ENCODE measurements around the gene EIF4E2.
"Not testable (repeated sequence)": the region's sequence is repeated elsewhere in the genome, so short reads cannot be mapped to it uniquely, and the experiment has no call there.

Gene EIF4E2

GRCh38 chr2:232568161-232568560 lies 17.7 kb downstream of the EIF4E2 start:
- DNase-seq (ENCODE audit: low spot score): peak; percentile 22

- no peak for DNase-seq (ENCODE audit: low spot score)
Observed at GRCh38 chr2:232569541-232569940, 19.1 kb downstream of the EIF4E2 start.

DNA sequence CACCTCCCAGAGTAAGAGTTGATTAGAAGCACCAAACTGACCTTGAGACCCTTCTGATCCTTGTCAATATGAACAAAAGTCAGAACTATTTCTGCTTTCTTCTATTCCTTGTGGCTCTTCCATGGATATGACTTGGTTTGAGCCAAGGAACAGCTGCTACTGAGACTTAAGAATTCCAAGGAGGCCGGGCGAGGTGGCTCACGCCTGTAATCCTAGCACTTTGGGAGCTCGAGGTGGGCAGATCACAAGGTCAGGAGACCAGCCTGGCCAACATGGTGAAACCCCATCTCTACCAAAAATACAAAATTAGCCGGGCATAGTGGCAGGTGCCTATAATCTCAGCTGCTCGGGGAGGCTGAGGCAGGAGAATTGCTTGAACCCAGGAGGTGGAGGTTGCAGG lies 20.0 kb downstream of the EIF4E2 start:
- not testable (repeated sequence) for DNase-seq (ENCODE audit: low spot score)

- DNase-seq (ENCODE audit: low spot score): no peak
Observed at GRCh38 chr2:232571026-232571474, 20.6 kb downstream of the EIF4E2 start.

GRCh38 chr2:232573042-232573441 lies 22.6 kb downstream of the EIF4E2 start:
- DNase-seq (ENCODE audit: low spot score): no peak

DNA sequence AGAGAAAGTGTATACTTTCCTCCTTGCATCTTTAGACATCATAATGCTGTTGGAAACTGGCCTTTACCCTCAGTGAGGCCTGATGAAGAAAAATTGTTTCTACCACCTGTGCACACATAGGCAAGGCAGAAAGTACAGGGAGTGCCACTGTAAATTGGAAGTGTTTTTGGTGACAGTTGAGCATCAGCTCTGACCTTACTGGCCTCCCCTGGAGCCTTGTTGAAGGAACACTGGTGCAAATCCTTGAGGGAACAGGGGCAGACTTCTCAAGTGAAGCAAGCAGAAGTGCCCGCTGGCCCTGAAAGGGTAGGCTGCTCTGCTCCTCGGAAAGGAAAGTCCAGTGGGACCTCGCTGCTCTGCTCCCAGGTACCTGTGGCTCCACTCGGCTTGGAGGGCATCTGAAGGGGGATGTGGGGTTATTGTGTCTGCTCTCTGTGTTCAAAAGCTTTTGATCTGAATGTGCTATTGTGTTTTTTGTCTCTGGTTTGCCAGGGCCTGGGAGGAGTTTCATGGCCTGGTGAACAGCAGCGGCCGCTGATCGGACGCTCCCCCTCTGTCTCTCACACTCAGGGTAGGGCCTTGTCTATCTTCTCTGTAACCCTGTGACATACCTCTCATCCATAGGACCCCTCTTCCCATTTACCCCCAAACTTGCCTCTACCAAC lies 23.4 kb downstream of the EIF4E2 start:
- no peak for DNase-seq (ENCODE audit: low spot score)

GRCh38 chr2:232574674-232575403 lies 24.4 kb downstream of the EIF4E2 start:
- DNase-seq (ENCODE audit: low spot score): no peak

DNA sequence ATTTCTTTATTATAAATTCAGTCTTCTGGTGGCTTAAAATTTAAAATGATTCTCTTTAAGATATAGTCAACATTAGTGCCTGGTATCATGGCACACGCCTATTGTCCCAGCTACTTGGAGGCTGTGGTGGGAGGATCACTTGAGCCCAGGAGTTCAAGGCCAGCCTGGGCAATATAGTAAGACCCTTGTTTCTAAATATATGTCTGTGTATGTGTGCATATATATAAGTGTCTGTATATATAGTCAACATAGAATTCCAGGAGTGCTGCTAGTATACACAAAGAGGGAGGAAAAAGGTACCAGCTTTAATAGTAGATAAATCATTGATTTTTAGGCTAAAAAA lies 24.9 kb downstream of the EIF4E2 start:
- DNase-seq (ENCODE audit: low spot score): no peak

DNA sequence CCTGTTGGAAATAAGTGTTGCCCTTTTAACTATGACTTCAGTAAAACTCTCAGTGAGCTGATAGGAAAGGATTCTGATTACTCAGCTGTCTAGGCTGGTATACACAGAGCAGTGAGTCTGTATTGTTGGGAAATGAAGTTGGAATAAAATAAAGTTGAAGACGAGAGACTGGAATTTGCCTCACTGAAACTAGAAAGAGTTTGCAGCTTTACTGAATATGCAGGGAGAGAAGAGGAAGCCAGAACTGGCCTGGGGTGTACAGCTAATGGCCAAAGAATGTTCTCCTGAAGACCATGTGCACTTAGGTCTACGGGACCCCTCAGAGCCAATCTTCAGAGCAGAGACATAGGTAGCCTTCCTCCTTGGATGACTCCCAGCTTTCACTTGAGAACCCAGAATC lies 26.5 kb downstream of the EIF4E2 start:
- DNase-seq (ENCODE audit: low spot score): no peak

GRCh38 chr2:232577841-232578240 lies 27.4 kb downstream of the EIF4E2 start:
- no peak for DNase-seq (ENCODE audit: low spot score)

DNA sequence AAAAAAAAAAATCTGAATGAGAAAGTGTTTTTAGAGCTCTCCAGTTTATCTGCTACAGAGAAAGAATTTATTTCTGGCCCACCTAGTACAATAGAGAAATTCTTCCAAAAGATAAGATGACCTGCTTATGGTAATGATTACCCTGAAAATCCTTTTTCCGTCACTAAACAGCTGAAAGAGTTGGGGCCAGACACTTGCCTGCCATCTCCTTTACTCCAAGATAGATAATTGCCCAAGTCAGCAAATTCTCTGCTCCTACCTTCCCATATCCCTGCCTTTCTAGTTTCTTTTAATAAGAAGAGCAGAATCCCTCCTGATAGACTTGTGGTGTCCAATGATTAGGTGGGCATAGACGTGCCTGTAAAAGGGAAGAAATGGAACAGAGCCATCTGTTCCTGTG lies 28.1 kb downstream of the EIF4E2 start:
- no peak for DNase-seq (ENCODE audit: low spot score)

DNA sequence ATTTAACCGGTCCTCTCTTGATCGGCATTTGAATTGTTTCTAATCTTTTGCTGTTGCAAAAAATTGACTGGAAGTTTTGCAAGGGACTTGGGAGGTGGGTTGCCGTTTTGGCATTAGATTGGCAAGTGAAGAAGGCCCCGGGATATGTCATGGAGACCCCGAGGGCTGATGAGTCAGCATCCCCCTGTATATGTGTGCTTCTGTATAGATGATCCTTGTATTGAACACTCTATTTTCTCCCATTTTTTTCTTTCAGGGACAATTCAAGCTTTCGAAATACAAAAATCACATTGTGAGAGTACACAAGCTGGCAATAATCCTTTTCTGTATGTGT lies 30.1 kb downstream of the EIF4E2 start:
- no peak for DNase-seq (ENCODE audit: low spot score)

DNA sequence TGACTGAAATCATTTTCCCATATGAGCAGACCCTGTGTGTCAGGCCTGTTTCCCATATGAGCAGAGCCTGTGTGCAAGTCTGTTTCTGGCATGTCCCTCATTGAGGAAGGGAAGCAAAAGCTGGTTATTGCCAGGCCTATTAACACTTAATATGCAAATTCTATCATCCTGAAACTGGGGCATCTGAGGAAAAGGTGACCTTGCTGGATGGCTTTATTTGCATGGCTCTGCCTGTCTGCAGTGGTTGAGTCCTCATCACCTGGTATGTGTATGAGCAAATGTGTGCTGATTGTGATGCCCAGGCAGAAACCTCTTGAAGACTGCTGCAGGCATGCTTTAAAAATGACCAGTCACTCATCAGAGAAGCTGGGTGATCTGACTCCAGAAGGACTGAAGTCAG lies 31.2 kb downstream of the EIF4E2 start:
- no peak for DNase-seq (ENCODE audit: low spot score)

DNA sequence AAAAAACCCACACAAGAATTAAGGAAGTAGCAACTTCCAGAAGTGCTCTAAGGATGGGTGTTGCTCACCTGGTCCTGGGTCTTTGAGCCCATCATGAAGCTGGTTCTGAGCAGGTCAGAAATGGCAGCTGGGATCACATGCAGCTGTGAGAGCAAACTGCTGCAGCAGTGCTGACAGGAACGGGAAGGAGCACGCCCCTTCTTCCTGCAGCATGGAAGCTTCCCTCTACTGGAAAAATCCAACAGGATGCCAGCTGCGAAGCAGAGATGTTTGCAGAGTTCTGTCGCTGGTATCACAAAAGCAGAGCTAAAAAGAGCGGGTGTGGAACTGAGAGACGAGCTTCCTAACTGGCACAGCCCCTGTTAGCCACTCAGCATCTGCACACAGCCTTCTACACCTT lies 33.7 kb downstream of the EIF4E2 start:
- DNase-seq (ENCODE audit: low spot score): no peak

GRCh38 chr2:232586943-232587505 lies 36.5 kb downstream of the EIF4E2 start:
- no peak for DNase-seq (ENCODE audit: low spot score)

DNA sequence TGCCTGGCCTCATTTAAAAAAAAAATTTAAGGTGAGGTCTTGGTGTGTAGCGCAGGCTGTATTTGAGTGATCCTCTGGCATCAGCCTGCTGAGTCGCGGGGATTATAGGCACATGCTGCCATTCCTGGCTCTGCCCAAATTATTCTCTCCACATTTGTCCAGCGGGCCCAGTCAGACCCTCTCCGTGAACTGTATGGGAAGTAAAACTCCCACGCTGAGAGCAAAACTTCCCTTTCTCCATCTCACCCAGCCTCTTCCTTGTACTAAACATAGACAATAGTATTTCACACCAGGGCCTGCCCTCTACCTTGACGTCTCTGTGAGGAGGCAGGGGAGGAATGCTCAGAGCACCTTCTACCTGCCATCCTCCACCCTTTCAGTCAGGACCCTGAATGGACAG lies 37.0 kb downstream of the EIF4E2 start:
- DNase-seq (ENCODE audit: low spot score): no peak

- DNase-seq (ENCODE audit: low spot score): no peak
Observed at GRCh38 chr2:232588031-232588430, 37.5 kb downstream of the EIF4E2 start.

DNA sequence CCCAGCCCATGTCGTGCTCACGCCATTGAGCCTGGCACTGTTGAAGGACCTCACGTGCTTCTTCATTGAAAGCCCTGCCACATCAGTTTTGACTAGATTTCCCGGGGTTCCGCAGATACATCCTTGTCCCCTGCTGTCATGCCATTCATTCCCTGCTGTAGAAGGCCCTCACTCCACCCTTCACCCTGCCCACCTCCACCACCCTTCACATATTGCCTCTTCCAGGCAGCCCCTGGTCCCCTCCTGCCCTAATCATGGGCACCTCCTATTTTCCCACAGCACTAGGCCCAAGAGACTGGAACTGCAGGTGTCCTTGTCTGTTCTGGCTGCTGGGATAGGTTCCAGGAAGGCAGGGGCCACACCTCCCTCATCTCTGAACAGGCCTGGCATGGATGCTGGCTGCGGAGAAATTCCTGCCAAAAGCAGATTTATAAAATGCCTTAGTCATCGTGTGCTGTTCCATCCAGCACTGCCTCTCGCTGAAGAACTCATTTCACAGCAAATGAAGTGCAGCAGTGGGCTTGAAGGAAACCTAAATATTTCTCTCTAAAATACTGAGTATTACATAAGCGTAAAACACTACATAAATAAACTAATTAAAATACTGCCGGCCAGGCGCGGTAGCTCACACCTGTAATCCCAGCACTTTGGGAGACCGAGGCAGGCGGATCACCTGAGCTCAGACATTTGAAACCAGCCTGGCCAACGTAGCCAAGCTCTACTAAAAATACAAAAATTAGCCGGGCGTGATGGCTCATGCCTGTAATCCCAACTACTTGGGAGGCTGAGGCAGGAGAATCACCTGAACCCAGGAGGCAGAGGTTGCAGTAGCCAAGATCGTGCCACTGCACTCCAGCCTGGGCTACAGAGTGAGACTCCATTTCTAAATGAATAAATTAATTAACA lies 38.4 kb downstream of the EIF4E2 start:
- no peak for DNase-seq (ENCODE audit: low spot score)

DNA sequence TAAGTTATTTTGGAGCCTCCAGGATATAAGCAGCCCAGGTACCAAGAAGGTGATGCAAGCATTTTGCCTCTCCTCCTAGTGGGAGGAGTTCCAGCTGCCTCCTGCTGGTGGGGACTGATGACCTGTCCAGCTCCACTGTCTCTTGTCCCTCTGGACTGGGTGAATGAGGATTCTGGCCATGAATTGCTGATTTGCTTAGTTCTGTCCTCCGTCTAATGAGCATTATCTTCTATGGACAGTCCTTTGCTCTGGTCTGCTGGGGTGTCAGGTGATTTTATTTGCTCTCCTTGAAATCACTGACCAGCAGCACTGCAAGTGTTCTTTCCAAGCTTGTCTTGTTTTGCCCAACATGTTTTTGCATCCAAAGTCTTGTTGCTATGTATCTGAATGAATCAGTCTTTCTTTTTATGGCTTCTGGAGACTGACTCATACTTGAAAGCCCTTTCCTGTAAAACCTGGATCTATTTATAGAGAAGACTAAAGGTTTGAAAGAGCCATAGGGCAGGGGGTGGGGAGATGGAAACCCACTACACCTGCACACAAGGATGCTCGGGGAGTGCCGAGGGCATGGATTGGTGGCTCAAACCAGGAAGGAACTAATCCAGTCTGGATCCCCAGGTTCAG lies 42.4 kb downstream of the EIF4E2 start:
- peak; percentile 79 for DNase-seq (ENCODE audit: low spot score)

DNA sequence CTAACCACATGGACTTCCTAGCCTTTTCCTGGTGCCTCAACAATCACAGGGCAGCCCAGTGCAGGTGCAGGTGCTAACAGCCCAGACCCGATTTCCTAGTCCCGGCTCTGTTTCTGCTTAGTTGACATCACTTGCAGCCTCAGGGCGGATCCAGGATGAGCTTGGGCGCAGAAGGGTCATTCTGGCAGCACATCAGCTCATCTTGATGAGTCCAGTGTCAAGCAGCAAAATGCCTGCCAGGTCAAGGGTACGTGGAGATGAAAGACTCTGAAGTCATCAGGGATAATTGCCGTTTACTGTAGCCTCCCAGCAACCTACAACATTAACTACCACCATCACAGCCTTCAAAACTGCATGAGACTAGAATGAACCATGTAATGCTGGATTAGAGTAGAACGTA lies 43.5 kb downstream of the EIF4E2 start:
- DNase-seq (ENCODE audit: low spot score): no peak

DNA sequence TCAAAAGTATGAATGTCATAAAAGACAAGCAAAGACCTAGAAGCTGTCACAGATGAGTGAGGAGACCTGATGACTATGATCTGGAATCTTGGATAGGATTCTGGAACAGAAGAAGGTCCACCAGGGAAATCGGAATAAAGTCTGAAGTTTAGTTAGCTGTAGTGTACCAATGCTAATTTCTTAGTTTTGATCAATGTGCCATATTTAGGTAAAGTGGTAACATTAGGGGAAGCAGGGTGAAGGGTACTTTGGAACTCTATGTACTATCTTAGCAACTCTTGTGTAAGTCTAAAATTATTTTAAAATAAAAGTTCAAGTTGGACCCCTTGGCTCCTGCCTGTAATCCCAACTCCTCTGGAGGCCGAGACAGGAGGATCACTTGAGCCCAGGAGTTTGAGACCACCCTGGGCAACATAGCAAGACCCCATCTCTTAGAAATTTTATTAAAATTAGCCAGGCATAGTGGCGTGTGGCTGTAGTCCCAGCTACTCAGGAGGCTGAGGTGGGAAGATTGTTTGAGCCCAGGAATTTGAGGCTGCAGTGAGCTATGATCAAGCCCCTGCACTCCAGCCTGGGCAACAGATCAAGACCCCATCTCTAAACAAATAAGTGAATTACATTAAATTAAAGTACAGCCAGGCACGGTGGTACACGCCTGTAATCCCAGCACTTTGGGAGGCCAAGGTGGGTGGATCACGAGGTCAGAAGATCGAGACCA lies 47.0 kb downstream of the EIF4E2 start:
- no peak for DNase-seq (ENCODE audit: low spot score)

GRCh38 chr2:232598293-232598692 lies 47.8 kb downstream of the EIF4E2 start:
- no peak for DNase-seq (ENCODE audit: low spot score)

Measured in RKO (cell line).